KMS-11 (cell line): ENCODE results near the gene CSF1R.

Experiments
- H2AFZ ChIP-seq: fragments of 200-600 bp; sonication (generic); 2 replicates; pipeline ENCODE4 v1.6.1; 2016; ENCODE audit warnings: antibody characterized with exemption, mixed run types, low read depth
- H3K27ac ChIP-seq: fragments of 200-600 bp; sonication (generic); 2 replicates; pipeline ENCODE4 v1.6.1; 2016; ENCODE audit warnings: mild to moderate bottlenecking, mixed run types
- H3K27me3 ChIP-seq: fragments of 200-600 bp; sonication (generic); 2 replicates; pipeline ENCODE4 v1.6.1; 2017; ENCODE audit warnings: mild to moderate bottlenecking, low read depth, mixed run types, moderate library complexity; ENCODE audit not compliant: insufficient read depth
- H3K36me3 ChIP-seq: fragments of 200-600 bp; sonication (generic); 2 replicates; pipeline ENCODE4 v1.6.1; 2017; ENCODE audit warnings: mild to moderate bottlenecking, mixed run types; ENCODE audit not compliant: insufficient read depth
- H3K4me1 ChIP-seq: fragments of 200-600 bp; sonication (generic); 2 replicates; pipeline ENCODE4 v1.6.1; 2016; ENCODE audit warnings: mild to moderate bottlenecking, low read depth, mixed run types; ENCODE audit not compliant: poor library complexity, severe bottlenecking
- H3K4me2 ChIP-seq: fragments of 200-600 bp; sonication (generic); 2 replicates; pipeline ENCODE4 v1.7.0; 2016; ENCODE audit warnings: mild to moderate bottlenecking, mixed run types
- H3K4me3 ChIP-seq: fragments of 200-600 bp; sonication (generic); IDR thresholded peaks from 2 replicates; pipeline ENCODE4 v1.6.1; 2017; ENCODE audit warnings: low read depth, low read length, mixed read lengths; ENCODE audit not compliant: insufficient read depth
- H3K79me2 ChIP-seq: fragments of 200-600 bp; sonication (generic); 2 replicates; pipeline ENCODE4 v1.6.1; 2016; ENCODE audit warnings: low read depth, mixed run types; ENCODE audit not compliant: insufficient read depth
- H3K9ac ChIP-seq: fragments of 200-600 bp; sonication (generic); 2 replicates; pipeline ENCODE4 v1.6.1; 2016; ENCODE audit warnings: mild to moderate bottlenecking, mixed run types
- H4K20me1 ChIP-seq: fragments of 200-600 bp; sonication (generic); 2 replicates; pipeline ENCODE4 v1.6.1; 2016; ENCODE audit warnings: mild to moderate bottlenecking, mixed run types; ENCODE audit not compliant: insufficient read depth
- TF ChIP-seq, protein P1 (sequence below): fragments of 200-600 bp; sonication (generic); conservative IDR thresholded peaks from 2 replicates; pipeline ENCODE4 v1.6.1; 2017; ENCODE audit warnings: low read depth, mild to moderate bottlenecking, antibody characterized with exemption, low read length, moderate library complexity, mixed read lengths

CSF1R gene

DNA sequence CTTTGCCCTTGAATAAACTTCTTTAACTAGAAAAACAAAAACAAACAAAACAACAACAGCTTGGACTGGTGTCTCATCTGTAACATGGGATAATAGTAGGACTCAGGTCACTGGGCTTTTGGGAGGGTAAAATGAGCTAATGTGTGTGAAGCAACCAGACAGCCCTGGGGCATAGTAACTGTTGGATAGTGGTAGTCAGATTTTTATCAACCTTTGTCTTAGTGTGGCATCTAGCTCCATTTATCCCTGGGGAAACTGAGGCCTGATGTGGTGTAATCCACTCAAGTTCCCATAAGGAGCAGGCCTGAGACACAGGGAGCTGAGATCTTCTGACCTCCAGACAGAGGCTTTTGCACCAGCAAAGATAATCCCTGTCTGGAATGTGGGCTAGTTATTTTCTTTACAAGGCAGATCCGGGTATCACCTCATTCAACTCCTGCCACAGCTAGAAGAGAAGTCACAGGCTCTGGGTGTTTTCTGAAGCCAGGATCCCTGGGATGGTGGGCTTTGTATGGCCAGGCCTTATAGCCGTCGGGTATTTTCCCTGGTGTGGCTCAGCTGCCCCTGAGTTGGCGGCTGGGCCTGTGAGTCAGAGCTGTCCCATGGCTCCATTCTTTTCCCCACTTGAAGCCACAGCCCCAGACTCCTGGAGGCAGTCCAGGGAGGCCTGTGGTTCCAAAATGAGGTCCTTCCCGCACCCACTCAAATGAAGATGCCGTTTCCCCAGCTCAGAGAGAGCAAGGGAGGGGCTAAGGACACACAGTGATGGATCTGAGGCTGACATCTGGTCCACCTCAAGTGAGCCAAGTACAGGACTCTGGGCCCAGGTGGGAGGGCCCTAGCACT is 26.1 kb upstream of the CSF1R start:
- H3K27ac ChIP-seq: no peak overlapping the region
- no peaks in the 10 kb centered on the region for H4K20me1 ChIP-seq
- H3K4me3 ChIP-seq: no peak overlapping the region
- no peak overlapping the region for H3K4me2 ChIP-seq
- TF ChIP-seq, protein P1, sequence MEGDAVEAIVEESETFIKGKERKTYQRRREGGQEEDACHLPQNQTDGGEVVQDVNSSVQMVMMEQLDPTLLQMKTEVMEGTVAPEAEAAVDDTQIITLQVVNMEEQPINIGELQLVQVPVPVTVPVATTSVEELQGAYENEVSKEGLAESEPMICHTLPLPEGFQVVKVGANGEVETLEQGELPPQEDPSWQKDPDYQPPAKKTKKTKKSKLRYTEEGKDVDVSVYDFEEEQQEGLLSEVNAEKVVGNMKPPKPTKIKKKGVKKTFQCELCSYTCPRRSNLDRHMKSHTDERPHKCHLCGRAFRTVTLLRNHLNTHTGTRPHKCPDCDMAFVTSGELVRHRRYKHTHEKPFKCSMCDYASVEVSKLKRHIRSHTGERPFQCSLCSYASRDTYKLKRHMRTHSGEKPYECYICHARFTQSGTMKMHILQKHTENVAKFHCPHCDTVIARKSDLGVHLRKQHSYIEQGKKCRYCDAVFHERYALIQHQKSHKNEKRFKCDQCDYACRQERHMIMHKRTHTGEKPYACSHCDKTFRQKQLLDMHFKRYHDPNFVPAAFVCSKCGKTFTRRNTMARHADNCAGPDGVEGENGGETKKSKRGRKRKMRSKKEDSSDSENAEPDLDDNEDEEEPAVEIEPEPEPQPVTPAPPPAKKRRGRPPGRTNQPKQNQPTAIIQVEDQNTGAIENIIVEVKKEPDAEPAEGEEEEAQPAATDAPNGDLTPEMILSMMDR: no peak
- no peaks in the 10 kb centered on the region for H3K4me1 ChIP-seq
- H3K27me3 ChIP-seq: no peaks in the 10 kb centered on the region
- H3K36me3 ChIP-seq: no peaks in the 10 kb centered on the region
- no peaks in the 10 kb centered on the region for H3K79me2 ChIP-seq
- no peak overlapping the region for H2AFZ ChIP-seq
- no peak overlapping the region for H3K9ac ChIP-seq

DNA sequence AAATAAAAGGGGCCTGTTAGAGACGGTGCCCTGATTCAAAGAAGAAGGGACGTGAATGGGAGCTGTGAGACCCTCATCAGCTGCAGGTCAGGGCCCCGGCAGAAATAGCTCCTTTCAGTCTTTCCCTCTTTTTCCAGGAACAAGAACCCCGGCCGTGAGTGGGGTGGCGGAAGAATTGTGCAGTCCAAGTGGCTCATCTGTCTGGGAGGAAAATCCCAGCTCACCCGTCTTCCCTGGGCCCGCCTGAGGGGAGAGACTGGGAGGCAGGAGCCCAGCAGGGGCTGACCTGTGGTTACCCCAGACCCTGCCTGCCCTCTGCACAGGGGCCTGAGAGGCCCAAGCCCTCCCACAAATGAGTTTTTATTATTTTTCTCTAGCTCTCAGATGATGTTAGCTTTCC is 24.8 kb upstream of the CSF1R start:
- Histone ChIP-seq H3K4me3 (no peak overlapping the region), H3K79me2 (no peaks in the 10 kb centered on the region), H3K27me3 (no peaks in the 10 kb centered on the region), H2AFZ (no peak overlapping the region), H3K36me3 (no peaks in the 10 kb centered on the region), H3K27ac (no peak overlapping the region), H3K4me2 (no peak overlapping the region), H3K4me1 (no peaks in the 10 kb centered on the region), H4K20me1 (no peaks in the 10 kb centered on the region), H3K9ac (no peak overlapping the region)
- TF ChIP-seq, protein P1: no peak

DNA sequence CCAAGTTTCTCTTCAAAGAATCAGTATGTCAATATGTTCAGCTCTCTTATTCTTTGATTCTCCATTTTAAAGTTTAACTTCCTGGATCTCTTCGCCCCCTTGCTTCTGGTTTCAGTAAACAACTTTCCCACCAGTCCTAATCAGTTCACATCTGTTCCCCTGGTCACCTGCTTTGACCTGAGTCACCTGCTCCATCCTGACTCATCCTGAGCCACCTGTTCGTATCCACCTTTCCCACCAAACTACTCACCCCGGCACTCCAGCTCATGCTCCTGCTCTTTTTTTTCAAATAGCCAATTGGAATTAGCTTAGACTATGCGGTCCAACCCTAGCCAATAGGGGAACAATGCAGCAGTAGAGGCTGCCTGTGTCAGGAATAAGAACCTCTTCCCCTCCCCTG is 23.6 kb upstream of the CSF1R start:
- Histone ChIP-seq H4K20me1 (no peaks in the 10 kb centered on the region), H2AFZ (no peak overlapping the region), H3K4me1 (no peaks in the 10 kb centered on the region), H3K79me2 (no peaks in the 10 kb centered on the region), H3K27me3 (no peaks in the 10 kb centered on the region), H3K27ac (no peak overlapping the region), H3K9ac (no peak overlapping the region), H3K36me3 (no peaks in the 10 kb centered on the region), H3K4me3 (no peak overlapping the region), H3K4me2 (no peak overlapping the region)
- TF ChIP-seq, protein P1: no peak

DNA sequence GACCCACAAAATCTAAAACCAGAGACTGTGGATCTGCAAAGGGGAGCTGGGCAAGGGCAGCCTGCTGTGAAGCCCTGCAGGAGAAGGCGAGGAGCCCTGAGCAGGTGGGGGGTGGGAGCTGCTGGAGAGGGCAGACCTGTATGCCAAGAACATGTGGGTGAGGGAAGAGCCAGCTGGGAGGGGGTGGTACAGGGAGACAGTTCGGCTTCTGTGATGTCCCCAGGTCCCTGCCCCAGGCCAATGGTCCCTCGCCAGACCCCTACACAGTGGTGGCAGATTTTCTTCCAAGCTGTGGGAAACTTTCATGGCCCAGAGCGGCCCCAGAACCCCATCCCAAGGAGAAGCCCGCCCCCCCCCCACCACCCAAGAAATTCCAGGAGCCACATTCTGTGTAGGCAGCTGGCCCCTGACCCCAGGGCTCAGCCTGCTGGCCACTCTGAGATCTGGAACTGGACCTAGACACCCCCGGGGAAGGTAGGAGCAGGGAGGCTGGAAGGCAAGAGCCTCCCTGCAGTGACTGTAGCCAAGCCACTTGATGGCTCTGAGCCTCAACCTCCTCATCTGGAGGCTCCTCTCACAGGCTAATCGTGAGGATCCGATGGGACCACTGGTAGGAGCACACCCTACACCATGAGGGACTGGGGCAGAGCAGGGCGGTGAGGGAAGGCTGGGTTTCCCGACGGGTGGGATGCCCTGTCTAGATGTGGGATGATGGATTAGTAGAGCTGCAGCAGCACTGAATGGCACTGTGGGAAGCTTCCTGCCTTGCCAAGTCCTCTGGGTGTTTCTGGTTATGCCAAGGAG is 22.6 kb upstream of the CSF1R start:
- no peaks in the 10 kb centered on the region for H3K79me2 ChIP-seq
- H3K4me3 ChIP-seq: no peak overlapping the region
- no peaks in the 10 kb centered on the region for H4K20me1 ChIP-seq
- H3K4me2 ChIP-seq: no peak overlapping the region
- no peak overlapping the region for H3K9ac ChIP-seq
- H3K36me3 ChIP-seq: no peaks in the 10 kb centered on the region
- no peaks in the 10 kb centered on the region for H3K4me1 ChIP-seq
- H3K27ac ChIP-seq: no peak overlapping the region
- TF ChIP-seq, protein P1: no peak
- no peaks in the 10 kb centered on the region for H3K27me3 ChIP-seq
- no peak overlapping the region for H2AFZ ChIP-seq
